Middle frontal gyrus (tissue), 1 donor: ENCODE results near the gene NEUROD6.

Source experiments
- DNase-seq: peaks from one replicate; pipeline ENCODE4 v3.0.0-alpha.2; 2015; ENCODE audit warnings: low spot score; ENCODE audit errors: extremely low spot score

Gene NEUROD6

DNA sequence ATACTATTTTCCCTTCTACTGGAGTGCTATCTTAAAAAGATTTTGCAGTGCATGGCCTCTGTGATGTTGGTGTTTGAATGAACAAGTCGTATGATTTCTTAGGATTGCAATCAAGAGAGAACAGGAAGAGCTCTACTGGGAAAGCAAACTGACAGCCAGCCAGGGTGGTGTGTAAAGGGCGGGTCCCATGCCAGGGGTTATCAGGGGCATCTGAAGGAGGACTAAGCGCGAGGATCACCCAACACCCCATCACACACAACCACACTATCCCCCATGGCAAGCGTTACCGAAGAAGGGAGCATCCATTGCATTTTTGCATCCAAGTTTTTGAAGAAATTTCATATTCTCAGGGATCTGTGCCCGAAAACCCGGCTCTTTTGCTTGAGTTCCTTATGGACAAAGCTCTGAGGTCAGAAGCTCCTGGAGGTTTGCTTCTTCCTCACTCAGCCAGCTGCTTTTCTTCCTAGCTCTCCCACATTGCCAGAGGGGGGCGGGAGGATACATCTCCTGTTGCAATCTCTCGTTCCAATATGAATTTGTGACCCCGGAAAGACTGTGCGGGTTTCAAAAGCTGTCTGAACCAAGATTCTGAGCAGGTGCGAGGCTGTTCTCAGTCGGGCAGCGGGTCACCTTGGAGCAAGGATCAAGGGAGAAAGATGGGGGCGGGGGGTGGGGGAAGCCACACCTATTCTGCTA is 5.2 kb downstream of the NEUROD6 start:
- DNase-seq, result no peak

DNA sequence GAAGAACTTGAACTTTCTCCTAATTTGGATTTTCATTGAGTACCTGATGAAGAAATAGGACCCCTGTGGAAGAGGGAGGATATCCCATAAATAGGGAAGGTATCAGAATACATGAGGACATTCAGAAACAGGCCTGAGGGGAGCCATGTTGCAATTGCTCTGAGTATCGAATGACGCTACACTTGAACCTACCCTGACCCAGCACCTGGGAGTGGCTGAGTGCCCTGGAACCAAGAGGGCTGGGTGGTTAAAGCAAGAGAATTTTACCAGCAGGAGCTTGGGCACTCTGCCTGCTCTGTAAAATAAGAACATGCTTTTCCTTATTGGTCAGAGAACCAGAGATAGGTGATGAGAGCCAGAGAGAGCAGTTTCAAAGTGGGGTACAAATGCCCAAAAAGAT is 7.2 kb downstream of the NEUROD6 start:
- no peak for DNase-seq

DNA sequence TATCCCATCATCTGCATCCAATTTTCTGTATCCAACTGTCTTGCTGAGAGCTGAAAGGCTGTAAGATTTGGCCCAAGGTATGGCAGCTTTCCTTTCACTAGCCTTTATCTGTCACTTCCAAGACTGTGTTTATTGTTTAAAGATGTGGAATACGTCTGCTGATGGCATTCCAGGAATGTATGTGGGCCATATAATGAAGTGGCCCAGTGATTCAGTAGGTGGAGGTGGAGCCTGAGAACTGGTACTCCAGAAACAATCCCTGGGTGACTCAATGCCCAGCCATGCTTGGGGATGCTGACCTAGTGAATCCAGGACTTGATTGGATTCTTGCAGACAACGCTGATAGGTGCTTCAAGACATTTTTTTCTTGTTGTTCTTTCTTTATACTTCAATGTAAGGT is 13.5 kb downstream of the NEUROD6 start:
- no peak for DNase-seq

DNA sequence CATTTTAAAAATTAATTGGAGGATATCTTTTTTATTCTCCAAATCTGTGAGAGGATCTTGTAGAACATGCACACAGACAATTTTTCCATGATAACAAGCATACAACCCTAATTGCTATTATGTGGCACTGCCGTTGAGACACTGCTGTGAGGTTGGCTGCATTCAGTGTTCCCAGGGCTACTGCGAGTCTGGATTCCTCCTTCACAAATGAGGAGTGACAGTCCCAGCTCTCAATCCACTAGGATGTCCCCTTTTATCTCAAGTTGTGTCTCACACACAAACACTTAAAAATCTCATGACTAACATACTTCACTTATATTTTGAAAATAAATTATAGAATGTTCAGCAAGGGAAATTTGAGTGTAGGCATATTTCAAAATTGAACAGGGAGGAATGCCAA is 14.1 kb downstream of the NEUROD6 start:
- DNase-seq, result no peak

DNA sequence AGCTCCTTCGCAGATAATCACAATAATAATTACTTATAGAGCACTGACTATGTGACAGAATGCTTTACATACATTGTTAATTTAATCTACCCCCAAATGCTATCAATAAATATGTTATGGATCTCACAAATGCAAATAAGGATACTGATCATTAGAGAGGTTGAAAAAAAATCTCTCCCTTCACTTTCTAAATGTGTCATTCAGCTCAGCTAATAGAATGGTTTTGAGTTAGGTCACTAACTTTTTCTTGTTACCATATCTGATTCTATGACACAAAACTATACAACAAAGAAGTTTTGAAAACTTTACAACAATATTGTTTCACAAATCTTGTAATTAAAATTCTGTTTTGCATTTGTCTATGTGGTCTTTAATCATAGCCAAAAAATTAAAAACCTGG is 17.4 kb downstream of the NEUROD6 start:
- no peak for DNase-seq

DNA sequence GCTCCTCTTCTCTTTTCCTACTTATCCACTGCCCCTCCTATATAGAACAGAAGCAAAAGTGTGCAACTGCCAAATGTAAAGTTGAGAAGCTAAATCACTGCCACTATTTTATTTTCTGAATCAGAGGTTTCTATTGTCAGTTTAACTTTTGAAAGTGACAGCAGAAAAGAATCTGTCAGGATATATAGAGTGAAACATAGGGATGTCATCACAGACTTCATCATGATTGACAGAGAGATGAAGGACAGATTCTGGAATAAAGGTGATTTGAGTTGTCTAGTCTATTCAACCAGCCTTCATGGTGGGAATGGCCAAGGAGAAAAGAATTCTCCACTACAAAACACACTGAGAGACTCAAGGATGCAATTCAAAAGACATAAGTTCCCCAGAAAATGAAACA is 19.9 kb downstream of the NEUROD6 start:
- no peak for DNase-seq

DNA sequence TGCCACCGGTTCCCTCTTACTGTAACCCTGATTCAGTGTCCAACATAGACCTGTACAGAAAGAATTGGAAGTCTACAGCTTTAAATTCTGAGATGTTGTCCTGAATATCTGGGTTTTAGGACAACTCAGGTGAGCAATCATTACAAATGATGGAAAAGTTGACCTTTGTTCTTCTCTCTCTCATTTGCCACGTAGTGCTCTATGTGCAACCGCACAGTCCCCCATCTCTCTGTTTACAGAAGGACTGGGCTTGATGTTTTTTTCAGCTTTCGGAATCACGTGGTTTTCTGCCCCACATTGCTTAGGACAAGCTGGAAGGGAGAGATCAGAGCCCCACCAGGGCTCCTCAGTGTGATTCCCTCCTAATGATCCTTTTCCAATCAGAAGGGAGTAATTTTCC is 22.2 kb downstream of the NEUROD6 start:
- DNase-seq, result no peak

DNA sequence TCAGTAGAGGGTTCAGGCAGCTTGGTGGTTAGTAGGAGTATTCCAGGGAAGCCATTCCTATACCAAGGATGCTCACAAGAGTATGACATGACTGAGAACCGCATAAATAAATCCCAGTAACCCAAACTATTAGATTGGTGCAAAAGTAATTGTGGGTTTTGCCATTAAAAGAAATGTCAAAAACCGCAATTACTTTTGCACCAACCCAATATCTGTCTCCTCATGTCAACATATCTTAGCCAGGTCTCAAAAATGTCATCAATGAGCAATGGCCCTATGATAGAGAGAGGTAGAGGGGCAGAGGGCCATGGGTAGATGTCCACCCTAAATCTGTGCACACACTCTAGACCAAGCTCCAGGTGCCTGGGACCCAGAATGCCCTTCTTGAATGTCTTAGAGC is 23.6 kb downstream of the NEUROD6 start:
- no peak for DNase-seq

DNA sequence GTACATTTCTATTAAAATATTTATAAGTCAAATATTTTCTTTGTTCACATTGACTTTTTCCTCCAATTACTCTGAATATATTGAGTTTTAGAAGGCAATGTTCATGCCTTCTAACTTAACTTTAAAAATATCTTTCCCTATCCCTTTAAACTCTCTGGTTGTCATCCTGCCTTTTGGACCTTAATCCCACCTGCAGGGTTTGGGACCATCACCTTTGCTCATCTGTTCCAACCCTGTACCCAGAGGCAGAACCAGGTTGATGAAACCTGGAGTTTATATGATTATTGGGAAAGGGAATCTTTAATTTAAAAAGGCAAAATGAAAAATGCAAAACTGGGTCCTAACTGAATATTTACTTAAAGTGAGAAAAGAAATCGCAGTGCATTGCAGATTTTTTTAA is 24.8 kb downstream of the NEUROD6 start:
- DNase-seq, result no peak

DNA sequence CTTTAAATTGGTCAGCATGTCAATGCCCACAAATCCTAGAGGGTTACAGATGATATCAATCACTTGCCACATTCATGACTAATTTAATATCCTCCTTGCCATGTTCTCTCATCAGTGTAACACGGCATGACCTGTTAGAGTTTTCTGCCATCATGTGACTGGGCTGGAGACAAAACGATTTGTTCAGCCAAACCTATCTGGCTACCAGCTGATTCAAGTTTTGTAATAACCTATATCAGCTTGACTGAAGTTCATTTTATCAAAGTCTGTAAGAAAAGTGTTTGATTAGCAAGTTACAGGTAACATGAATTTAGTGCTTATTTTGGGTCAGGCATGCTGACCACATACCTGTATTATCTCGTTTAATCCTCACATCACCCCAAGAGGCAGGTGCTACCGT is 25.7 kb downstream of the NEUROD6 start:
- DNase-seq, result no peak

DNA sequence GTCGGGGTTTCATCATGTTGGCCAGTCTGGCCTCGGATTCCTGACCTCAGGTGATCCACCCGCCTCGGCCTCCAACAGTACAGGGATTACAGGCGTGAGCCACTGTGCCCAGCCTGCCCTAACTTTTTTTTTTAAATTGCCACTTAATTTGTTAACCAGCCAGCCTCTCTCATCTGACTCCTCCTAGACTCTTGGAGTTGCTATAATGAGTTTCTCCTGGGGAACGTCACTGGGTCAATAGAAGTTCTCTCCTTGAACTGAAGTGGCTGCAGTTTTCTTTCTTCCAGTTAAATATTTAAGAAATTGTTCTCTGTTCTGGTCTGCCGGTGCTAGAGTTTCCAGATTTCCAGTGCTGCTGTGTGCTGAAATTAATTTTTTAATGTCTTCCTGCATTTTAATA is 27.6 kb downstream of the NEUROD6 start:
- DNase-seq, result no peak

DNA sequence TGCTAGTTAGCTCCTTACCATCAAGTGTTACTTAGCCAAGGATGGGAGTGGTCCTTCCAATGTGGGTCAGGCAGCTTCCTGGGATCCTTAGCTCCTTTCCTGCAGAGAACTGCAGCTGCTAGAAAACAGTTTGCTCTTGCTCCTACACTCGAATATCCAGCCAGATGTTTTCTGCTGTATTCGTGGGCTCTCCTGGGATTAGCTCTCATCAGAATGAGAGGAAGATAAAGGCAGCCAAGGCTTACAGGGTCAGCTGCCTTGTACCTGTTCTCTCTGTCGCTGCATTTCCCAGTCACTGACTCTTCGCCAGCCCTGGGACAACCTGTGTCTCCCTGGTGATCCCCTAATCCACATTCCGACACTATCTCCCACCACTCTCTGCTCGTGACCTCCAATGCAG is 29.0 kb downstream of the NEUROD6 start:
- no peak for DNase-seq

DNA sequence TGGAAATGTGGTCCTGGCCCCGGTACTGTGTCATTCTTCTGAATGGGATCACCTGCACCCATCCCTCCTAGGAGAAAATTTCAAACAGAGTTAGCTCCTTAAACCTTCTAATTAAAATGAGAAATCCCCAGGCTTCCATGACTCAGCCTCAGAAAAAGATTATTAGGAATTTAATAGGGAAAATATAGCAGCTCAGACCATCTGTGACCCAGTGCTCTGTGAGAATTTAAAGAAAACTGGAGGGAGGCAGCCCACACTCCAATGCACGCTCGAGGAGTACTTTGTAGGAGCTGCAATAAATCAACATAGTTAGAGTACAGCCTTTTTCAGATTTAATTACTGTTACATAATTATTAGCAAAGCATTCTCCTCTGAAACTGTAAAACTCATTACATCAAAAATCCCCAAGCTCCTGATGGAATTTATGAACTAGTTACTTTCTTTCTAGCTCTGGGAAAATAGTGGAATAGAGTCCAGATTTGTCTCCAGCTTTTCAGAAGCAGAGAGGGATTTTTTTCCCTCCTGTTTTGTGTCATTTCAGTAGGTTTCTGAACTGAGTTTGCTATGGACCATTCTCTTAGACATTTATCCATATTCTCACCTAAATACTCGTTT is 30.1 kb downstream of the NEUROD6 start:
- DNase-seq, result no peak

DNA sequence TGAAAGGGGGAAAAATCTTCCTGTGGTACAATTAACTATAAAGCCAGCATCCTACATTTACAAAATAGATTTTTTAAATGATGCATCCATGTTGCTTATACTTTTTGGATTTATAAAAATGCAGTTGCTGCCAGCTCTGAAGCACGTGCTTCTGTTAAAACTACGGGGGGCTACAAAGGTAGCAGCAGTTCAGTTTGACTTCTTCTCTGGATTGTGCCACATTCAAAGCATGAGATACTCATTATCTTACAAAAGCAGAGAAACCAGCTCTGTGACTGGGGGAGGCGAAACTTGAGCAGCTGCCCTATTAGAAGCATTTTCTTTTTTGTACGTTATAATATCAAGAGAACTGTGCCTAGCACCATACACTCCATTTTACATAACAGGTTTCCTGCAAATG is 31.1 kb downstream of the NEUROD6 start:
- DNase-seq, result no peak

DNA sequence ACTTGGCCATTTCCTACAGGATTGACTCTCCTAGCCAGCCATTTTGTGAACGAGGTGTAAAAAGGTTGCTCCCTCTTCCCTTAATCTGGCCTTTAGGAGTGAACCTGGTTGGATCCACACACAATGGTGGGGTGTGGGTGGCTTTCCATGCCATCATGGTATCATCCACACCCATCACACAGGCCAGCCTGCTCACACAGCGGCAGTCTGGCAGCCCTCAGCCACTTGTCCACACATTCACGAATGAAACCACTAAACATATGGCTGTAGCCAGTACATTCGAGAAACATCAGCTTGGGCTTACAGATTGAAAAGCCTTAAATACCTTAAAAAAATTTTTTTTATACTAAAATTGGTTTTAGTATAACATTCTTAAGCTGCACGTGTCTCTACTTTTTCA is 31.9 kb downstream of the NEUROD6 start:
- no peak for DNase-seq

DNA sequence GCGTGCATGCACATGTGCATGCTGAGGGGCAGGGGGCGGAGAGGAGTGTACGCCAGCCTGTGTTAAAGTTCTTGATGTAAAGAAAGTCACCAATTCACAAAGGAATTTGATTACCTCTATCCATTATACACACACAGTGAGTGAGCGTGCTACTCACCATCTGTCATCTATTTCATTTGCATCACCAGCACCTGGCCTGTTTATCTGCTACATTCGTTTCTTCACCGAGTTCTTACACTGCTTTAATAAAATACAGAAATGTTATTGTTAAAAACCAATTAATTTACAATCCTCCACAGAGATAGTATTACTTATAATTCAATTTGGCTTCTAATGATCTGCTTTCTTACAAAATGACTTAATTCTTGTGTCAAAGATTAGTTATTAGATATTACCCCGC is 32.6 kb downstream of the NEUROD6 start:
- DNase-seq, result no peak

DNA sequence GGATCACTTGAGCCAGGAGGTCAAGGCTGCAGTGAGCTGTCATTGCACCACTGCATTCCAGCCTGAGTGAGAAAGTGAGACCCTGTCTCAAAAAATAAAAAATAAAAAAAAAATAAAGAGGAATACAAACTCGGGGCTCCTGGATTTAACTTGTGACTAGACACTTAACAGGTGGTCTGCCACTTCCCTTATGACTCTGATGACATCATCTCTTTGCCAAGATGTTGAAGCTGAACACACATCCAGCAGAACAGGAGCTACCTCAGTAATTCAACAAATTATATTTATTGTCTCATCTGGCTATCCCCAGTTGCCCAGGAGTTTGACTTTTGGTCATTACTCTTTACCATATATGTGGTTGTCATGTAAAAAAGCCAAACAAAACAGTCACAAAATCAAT is 35.3 kb downstream of the NEUROD6 start:
- no peak for DNase-seq

DNA sequence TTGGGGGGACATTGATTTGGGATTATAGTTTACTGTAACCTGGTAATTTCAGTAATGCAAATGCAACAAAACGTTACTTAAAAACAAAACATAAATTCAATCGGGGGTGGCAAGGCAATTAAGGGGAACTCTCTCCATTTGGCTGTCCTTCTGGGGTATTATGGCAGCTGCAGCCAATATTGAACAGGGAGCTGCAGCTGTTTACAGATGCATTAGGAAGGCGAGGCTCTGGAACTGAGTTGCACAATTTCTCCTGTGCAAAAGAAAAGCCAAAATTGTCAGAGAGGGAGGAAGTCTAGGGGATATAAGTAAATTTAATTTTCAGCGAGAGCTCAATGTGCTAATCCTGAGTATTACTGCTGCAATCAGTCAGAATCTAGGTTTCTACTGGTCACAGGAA is 36.1 kb downstream of the NEUROD6 start:
- DNase-seq, result no peak

DNA sequence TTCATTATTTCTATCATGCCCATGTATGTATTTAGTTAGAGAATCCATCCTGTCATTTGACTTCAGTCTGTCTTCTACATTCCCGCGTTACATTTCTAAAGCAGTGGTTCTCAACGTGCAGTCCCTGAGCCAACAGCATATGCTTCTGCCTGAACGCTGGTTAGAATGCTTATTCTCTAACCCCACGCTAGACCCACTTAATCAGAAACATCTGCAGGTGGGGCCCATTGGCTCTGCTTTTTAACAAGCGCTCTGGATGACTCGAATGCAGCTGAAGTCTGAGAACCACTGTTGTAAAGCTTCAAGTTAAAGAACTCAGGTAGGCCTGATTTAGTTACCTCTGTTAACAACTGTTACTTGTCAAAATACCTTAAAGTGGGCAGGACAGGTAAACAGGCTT is 38.2 kb downstream of the NEUROD6 start:
- DNase-seq, result no peak

DNA sequence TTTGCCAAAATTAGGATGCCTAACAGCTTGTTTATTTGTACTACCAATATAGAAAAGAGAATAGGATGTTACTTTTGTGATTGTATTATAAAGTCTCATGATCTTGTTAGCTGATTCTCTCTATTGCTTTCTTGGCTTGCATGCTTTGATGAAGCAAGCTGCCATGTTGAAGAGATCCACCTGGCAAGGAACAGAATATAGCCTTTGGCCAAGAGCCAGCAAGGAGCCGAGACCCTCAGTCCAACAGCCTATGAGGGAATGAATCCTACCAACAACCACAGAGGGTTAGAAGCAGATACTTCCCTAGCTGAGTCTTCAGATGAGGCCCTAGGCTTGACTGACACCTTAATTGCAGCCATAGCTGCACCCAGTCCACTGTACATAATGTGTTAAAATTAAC is 41.2 kb downstream of the NEUROD6 start:
- DNase-seq, result no peak

DNA sequence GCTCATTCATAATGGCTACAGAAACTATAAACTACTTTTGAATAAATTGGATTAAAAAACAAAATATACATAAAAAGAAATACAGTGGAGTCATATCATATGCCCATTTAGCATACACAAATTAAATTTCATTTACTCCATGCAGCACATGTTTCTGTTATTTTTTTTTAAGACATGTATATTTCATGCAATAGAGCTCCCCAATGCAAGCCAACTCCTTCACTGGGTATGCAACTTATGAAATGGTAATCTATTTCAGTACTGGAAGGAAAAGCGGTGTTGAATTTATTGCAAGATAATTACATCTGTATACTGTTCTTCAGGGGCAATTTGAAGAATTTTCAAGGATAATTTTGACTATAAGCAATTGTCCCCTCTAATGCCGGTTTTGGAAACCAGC is 49.9 kb downstream of the NEUROD6 start:
- DNase-seq, result no peak
